ENCODE data around the gene TSHZ3. TPM values are rescaled to one million over a fixed set of nuclear protein-coding genes. Genes with fewer than 3 reads are reported as not detected.

The TSHZ3 gene
- polyA plus RNA-seq, 1 donor from 2014 or later: 2.4 TPM

GRCh38 chr19:31266731-31267130 lies 82.5 kb downstream of the TSHZ3 start:
- Histone ChIP-seq H4K20me1 (ENCODE audit: insufficient read depth) (no peaks in the 10 kb centered on the region), H3F3A (ENCODE audit: insufficient read depth, low read length, poor library complexity, severe bottlenecking) (no peaks in the 10 kb centered on the region), H3K79me2 (replicated peaks; ENCODE audit: insufficient read depth, low read length) (no peaks in the 10 kb centered on the region), H3K9ac (ENCODE audit: low read length) (no peak overlapping the region), H3K4me3 (ENCODE audit: low read length) (no peak overlapping the region), H3K9me2 (ENCODE audit: insufficient read depth, low read length) (no peaks in the 10 kb centered on the region), H3K9me3 (ENCODE audit: low read length) (no peaks in the 10 kb centered on the region), H3K27ac (ENCODE audit: low read length) (no peak overlapping the region), H3K27me3 (ENCODE audit: insufficient read depth, low read depth, low read length) (no peaks in the 10 kb centered on the region), H3K36me3 (ENCODE audit: insufficient read depth, low read length) (no peaks in the 10 kb centered on the region), H2AFZ (ENCODE audit: low read depth, low read length) (no peak overlapping the region), H3K4me2 (ENCODE audit: low read length) (no peak overlapping the region)
- TF ChIP-seq EP300 (conservative IDR thresholded peaks at IDR 0.05; ENCODE audit: poor library complexity, severe bottlenecking) (no peak), POLR2AphosphoS5 (IDR thresholded peaks at IDR 0.05) (no peak), EZH2 (IDR thresholded peaks at IDR 0.05; ENCODE audit: borderline replicate concordance, insufficient read depth, low read length, poor library complexity, severe bottlenecking) (no peak), CTCF (IDR thresholded peaks at IDR 0.05; ENCODE audit: poor library complexity, severe bottlenecking) (no peak), MXI1 (conservative IDR thresholded peaks at IDR 0.05; ENCODE audit: poor library complexity, severe bottlenecking) (no peak)
- TF ChIP-seq, protein P1, sequence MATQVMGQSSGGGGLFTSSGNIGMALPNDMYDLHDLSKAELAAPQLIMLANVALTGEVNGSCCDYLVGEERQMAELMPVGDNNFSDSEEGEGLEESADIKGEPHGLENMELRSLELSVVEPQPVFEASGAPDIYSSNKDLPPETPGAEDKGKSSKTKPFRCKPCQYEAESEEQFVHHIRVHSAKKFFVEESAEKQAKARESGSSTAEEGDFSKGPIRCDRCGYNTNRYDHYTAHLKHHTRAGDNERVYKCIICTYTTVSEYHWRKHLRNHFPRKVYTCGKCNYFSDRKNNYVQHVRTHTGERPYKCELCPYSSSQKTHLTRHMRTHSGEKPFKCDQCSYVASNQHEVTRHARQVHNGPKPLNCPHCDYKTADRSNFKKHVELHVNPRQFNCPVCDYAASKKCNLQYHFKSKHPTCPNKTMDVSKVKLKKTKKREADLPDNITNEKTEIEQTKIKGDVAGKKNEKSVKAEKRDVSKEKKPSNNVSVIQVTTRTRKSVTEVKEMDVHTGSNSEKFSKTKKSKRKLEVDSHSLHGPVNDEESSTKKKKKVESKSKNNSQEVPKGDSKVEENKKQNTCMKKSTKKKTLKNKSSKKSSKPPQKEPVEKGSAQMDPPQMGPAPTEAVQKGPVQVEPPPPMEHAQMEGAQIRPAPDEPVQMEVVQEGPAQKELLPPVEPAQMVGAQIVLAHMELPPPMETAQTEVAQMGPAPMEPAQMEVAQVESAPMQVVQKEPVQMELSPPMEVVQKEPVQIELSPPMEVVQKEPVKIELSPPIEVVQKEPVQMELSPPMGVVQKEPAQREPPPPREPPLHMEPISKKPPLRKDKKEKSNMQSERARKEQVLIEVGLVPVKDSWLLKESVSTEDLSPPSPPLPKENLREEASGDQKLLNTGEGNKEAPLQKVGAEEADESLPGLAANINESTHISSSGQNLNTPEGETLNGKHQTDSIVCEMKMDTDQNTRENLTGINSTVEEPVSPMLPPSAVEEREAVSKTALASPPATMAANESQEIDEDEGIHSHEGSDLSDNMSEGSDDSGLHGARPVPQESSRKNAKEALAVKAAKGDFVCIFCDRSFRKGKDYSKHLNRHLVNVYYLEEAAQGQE (IDR thresholded peaks at IDR 0.05; ENCODE audit: borderline replicate concordance): no peak

DNA sequence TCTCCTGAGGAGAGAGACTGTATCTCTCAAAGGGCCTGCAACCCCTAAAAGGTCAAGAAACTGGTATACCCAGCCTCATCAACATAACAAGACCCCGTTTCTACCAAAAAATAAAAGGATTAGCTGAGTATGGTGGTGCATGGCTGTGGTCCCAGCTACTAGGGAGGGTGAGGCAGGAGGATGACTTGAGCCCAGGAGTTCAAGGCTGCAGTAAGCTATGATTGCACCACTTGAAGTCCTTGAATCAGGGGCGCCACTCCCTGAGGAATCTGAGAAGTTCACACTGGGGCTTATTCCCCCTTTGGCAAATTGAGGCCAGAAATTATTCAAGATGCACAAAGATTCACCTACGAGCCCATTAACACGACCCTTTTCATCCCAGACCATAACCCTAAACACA lies 83.0 kb downstream of the TSHZ3 start:
- no peak overlapping the region for H3K9ac ChIP-seq (ENCODE audit: low read length)
- H3K9me3 ChIP-seq (ENCODE audit: low read length): no peaks in the 10 kb centered on the region
- no peaks in the 10 kb centered on the region for H4K20me1 ChIP-seq (ENCODE audit: insufficient read depth)
- no peaks in the 10 kb centered on the region for H3K79me2 ChIP-seq (replicated peaks; ENCODE audit: insufficient read depth, low read length)
- H3F3A ChIP-seq (ENCODE audit: insufficient read depth, low read length, poor library complexity, severe bottlenecking): no peaks in the 10 kb centered on the region
- H3K27ac ChIP-seq (ENCODE audit: low read length): no peak overlapping the region
- H3K4me2 ChIP-seq (ENCODE audit: low read length): no peak overlapping the region
- TF ChIP-seq MXI1 (conservative IDR thresholded peaks at IDR 0.05; ENCODE audit: poor library complexity, severe bottlenecking) (no peak), TAF1 (IDR thresholded peaks at IDR 0.05; ENCODE audit: low read depth) (no peak), EZH2 (IDR thresholded peaks at IDR 0.05; ENCODE audit: borderline replicate concordance, insufficient read depth, low read length, poor library complexity, severe bottlenecking) (no peak), SMC3 (conservative IDR thresholded peaks at IDR 0.05; ENCODE audit: poor library complexity) (no peak), POLR2AphosphoS5 (IDR thresholded peaks at IDR 0.05) (no peak), CTCF (IDR thresholded peaks at IDR 0.05; ENCODE audit: poor library complexity, severe bottlenecking) (no peak), EP300 (conservative IDR thresholded peaks at IDR 0.05; ENCODE audit: poor library complexity, severe bottlenecking) (no peak), RAD21 (conservative IDR thresholded peaks at IDR 0.05) (no peak)
- TF ChIP-seq, protein P1 (IDR thresholded peaks at IDR 0.05; ENCODE audit: borderline replicate concordance): no peak
- no peak overlapping the region for H2AFZ ChIP-seq (ENCODE audit: low read depth, low read length)
- no peaks in the 10 kb centered on the region for H3K36me3 ChIP-seq (ENCODE audit: insufficient read depth, low read length)
- no peaks in the 10 kb centered on the region for H3K27me3 ChIP-seq (ENCODE audit: insufficient read depth, low read depth, low read length)
- H3K9me2 ChIP-seq (ENCODE audit: insufficient read depth, low read length): no peaks in the 10 kb centered on the region
- H3K4me3 ChIP-seq (ENCODE audit: low read length): no peak overlapping the region
